Hematopoietic multipotent progenitor cell (in vitro differentiated cells): Measurements from ENCODE around the gene LRIG3. TPM values are rescaled to one million over a fixed set of nuclear protein-coding genes. Genes with fewer than 3 reads are reported as not detected.

Experiments
- DNase-seq, 3 donors: peaks; one replicate each; pipeline ENCODE4 v3.0.0-alpha.2; 2011 to 2015; ENCODE audit warnings: low read depth in 2 of 3, low spot score in 2 of 3
- total RNA-seq: library from RNA; depleted of rRNA; stranded (reverse); fragments of >200 nt; gene quantifications from one replicate; pipeline ENCODE4 v1.2.3, GENCODE V29; 2012

The LRIG3 gene
- total RNA-seq, 1 donor: under 0.01 TPM

DNA sequence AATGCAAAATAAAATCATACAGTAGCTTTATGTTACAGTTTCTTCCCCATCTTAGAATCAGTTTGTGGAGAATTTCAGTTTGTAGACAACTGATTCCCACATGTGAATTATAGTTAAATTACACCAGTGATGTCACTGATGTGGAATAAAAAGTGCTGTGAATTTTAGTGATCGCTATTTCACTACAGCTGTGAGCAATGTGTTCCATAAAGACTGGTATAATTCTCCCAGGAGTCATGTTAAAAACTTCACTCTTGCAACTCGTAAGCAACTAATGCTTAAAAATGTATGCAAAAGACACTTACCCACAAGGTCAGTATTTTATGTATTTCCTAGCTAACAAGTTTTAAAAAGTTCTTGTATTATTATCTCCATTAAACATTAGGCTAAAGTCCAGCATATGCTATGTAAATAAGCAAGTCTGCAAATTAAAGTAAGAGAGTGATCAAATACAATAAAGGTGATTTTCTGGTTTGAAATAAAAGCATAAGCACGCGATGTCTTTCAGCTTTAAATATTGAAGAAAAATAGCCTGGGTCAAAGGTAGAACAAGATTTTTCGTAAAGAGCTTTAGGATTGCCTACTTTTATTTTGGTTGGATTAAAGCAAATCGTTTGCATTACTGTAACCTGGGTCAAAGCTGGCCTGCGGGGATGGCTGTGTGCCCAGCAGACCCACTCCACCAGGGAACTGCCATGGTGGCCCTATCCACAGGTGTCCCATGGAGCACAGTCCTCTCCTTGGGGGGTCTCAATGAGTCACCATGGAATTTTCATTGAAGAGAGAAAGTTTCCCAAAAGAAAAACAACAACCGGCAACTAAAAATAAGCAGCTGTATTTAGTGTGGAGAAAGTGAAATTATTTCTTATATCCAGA lies 12.7 kb upstream of the LRIG3 start:
- no peak for DNase-seq

GRCh38 chr12:58931518-58931917 lies 11.2 kb upstream of the LRIG3 start:
- DNase-seq: no peak

GRCh38 chr12:58930770-58931324 lies 10.5 kb upstream of the LRIG3 start:
- DNase-seq: no peak

GRCh38 chr12:58927120-58927519 lies 6.8 kb upstream of the LRIG3 start:
- no peak for DNase-seq

DNA sequence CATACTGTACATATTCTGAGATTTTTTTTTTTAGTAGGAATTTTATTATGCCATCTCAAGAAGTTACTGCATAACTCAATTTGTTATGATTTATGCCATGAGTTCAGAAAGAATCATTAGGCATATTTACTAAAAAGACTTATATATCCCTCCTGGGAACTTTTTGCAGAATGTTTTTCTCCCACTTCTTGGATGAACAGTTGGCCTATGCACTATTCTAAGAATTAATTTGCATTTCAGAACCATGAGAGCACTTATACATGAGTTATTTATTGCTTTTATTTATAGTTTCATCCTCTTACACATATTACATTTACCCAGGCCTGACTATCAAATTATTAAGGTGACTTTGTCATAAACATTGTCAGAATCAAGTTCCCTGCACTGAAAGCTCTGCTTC lies 6.3 kb upstream of the LRIG3 start:
- no peak for DNase-seq

GRCh38 chr12:58925751-58926150 lies 5.4 kb upstream of the LRIG3 start:
- no peak for DNase-seq

DNA sequence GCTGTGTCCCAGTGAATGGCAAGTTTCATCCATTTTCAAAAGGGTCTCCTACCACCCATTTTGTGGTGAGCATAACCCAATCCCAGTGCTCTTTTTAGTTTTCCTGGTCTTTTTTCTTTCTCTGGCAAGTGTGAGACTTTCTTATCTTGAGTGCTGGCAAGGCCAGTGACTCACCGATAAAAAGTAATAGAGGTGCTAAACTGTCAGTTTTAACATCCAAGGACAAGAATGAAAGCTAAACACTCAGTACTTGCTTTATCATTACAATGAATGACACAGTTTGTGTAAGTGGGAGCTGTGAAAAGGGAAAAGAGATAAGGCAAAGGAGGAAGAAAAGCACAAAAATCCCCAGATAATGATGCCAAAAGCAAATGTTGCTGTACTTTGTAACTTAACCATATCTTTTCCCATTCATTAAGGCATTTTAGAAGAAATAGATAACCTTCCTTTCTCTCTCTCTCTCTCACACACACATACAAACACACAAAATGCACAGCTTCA lies 4.9 kb upstream of the LRIG3 start:
- DNase-seq: no peak

- DNase-seq: no peak
These were observed 4.3 kb upstream of the LRIG3 start for GRCh38 chr12:58924652-58925051.

DNA sequence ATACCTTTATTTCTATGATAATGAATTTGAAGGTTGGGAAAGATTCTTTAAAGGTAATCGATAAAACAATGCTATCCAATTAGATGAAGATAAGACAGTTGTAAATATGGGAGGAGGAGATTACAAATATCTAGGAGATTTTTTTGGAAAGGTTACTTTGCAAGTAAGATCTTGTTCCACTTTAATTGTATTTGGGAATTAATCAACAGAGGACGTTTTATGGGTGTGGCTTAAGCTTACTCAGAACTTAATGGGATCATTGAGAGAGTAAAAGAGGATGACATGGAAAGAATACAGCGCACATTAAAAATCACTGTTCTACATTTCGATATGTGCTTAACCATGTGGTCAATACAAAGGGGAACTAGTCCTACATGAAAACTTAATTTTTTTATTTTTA lies 3.5 kb upstream of the LRIG3 start:
- DNase-seq: no peak

DNA sequence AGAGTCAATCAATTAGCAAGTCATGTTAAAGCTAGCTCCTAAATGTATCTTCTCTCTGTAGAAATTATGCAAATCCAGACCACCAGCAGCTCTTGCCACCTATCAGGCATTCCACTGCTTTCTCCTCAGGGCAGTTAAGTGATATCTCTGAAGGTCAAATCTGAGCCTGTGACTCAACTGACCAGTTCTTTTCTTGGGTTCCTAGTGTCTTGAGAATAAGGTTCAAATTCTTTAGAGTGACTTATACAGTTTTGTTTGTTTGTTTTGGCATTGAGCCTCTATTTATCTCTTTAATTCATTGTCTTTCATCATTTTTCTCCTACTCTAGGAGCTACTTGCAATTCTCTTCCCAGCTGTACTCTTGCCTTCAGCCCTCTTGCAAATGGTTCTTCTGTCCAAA lies 2.5 kb upstream of the LRIG3 start:
- no peak for DNase-seq

GRCh38 chr12:58920961-58921861 lies 907 bp upstream of the LRIG3 start:
- no peak for DNase-seq

DNA sequence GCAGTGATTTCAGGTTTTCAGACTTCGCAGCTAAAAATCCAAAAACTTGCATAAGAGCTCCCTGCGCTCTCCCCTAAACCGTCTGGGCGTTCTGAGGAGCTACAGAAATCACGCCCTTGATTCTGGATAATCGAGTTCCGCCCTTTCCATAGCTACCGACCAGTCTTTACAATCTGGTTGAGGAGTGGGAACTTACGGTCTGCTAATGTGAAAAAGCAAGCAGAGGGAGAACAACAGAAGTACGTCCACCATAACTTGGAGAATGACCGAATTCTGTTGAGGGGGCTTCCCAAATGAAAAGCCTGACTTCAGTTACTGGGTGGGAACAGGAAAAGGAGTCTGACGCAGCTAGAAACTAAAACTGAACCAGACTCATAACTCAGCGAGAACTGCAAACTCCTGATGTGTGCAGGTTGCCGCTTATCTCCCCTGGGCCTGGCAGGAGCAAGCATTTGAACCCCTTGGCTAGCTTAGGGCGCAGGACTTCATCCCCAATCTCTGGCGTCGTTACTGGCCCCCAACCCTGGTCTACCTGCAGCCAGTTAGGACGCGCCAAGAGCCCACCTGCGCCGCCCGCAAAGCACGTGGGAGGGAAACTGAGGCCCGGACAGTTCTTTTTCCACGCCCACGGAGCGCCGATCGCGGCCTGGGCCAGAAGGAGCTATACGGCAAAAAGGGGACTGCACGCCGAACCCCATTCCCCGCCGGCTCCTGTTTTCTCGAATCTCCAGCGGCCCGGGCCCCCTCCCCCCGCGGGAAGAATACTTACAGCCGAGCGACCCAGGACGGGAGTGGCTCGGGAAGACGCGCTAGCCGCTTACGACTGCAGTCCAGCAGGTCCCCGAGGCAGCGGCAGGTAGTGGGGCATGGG lies 838 bp downstream of the LRIG3 start:
- peak in 1 of 3 donors; percentile 8 for DNase-seq

DNA sequence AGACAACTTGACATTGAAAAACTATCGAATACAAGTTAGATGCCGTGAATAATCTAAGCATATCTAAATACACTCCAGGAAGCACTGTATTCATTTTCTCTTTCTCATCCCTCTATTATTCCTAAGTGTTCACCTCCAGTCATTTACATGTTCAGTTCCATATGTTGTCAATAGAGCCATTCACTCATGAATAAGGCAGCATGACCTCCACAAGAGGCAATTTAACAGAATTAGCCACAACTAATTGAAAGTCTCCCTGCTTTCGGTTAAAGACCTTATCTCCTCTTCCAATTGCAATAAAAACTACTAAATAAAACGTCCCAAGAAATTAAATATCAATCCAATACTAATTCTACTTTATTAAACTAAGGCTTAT lies 1.8 kb downstream of the LRIG3 start:
- DNase-seq: no peak

- no peak for DNase-seq
These were observed 2.4 kb downstream of the LRIG3 start for GRCh38 chr12:58917699-58918468.

- no peak for DNase-seq
These were observed 3.3 kb downstream of the LRIG3 start for GRCh38 chr12:58916921-58917511.

GRCh38 chr12:58916161-58916621 lies 4.1 kb downstream of the LRIG3 start:
- DNase-seq: no peak

DNA sequence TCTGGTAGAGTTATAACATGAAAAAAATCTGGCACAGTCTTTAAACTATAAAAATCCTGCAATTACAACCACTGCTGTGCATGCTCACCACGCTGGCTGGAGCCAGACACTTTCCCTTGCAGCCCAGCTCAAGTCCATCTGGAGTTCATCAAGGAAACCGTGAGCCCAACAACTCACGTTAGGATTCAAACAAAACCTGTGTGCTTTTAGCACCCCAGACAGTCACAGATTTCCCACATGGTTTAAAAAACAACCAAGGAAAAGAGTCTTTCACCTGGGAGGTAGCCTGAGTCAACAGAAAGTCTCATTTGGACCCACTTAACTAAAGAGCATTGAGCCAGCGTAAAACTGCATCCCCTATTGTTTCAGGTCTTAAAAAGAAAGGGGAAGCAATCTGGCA lies 4.7 kb downstream of the LRIG3 start:
- no peak for DNase-seq

DNA sequence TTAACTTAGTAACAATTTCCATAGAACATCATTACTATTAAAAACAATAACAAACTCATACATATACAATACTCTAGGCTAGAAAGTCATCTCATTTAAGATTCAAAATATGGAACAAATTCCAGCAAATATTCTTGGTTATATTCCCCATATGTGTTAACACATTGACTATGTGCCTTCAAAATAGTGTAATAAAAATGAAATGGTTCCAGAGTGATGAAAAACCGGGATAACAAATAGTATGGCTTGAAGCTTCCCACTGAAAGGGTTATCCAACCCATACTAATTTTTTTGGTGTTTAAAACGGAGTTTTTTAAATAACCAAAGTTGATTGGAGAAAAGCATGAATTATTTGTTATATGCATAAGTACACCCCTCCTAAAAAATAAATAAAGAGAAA lies 5.3 kb downstream of the LRIG3 start:
- DNase-seq: no peak

GRCh38 chr12:58914457-58914856 lies 5.8 kb downstream of the LRIG3 start:
- DNase-seq: no peak
